NCI-H1694 (cell line): ENCODE results near the gene SCNN1B.
"Not testable (repeated sequence)": the region's sequence is repeated elsewhere in the genome, so short reads cannot be mapped to it uniquely, and the experiment has no call there.

Source experiments
- DNase-seq: peaks from one replicate; lab custom pipeline; 2025; lab: John Stamatoyannopoulos, UW

Gene SCNN1B

GRCh38 chr16:23381702-23382101, 79.6 kb downstream of the SCNN1B start:
- not testable (repeated sequence) for DNase-seq

DNA sequence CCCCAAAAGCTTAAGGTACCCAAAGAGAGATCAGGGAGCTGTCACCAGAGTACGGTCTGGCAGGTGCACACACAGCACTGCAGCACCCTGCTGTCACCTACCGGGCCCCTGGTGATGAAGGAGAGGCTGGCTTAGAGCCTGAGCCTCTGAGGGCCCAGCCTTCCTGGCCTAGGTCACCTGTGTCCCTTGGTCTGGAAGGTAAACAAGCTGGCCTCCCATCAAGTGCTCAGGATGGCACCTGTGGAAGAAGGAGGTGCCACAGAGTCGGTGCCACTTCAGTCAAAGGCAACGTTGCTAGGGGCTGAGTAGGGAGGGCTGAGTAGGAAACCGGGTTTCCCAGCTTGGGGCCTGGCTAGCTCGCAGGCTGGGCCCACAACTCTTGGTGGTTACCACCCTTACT, 80.2 kb downstream of the SCNN1B start:
- no peak for DNase-seq

- no peak for DNase-seq
Observed at GRCh38 chr16:23383881-23384280, 81.8 kb downstream of the SCNN1B start.

- DNase-seq = peak; percentile 53
Observed at GRCh38 chr16:23384878-23385277, 82.8 kb downstream of the SCNN1B start.

GRCh38 chr16:23385441-23385840, 83.3 kb downstream of the SCNN1B start:
- DNase-seq = no peak

GRCh38 chr16:23387666-23388065, 85.6 kb downstream of the SCNN1B start:
- DNase-seq = no peak

GRCh38 chr16:23388786-23389185, 86.7 kb downstream of the SCNN1B start:
- no peak for DNase-seq

DNA sequence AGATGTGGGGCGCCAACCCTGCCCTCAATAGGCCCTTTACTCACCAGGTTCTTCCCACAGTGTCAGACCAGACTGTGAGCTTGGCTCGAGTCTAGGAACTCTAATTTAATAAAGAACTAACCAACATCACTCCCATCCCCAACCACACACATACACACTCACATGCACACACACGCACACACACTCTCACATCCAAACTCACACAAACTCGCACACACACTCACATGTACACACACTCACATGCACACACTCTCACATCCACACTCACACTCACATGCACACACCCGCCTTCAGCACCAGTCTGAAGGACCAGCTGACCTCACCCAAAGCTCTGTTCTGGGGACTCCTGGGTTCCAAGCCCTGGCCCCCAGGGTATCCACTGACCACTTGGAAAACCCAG, 87.1 kb downstream of the SCNN1B start:
- no peak for DNase-seq

- DNase-seq = not testable (repeated sequence)
Observed at GRCh38 chr16:23389936-23390335, 87.8 kb downstream of the SCNN1B start.

DNA sequence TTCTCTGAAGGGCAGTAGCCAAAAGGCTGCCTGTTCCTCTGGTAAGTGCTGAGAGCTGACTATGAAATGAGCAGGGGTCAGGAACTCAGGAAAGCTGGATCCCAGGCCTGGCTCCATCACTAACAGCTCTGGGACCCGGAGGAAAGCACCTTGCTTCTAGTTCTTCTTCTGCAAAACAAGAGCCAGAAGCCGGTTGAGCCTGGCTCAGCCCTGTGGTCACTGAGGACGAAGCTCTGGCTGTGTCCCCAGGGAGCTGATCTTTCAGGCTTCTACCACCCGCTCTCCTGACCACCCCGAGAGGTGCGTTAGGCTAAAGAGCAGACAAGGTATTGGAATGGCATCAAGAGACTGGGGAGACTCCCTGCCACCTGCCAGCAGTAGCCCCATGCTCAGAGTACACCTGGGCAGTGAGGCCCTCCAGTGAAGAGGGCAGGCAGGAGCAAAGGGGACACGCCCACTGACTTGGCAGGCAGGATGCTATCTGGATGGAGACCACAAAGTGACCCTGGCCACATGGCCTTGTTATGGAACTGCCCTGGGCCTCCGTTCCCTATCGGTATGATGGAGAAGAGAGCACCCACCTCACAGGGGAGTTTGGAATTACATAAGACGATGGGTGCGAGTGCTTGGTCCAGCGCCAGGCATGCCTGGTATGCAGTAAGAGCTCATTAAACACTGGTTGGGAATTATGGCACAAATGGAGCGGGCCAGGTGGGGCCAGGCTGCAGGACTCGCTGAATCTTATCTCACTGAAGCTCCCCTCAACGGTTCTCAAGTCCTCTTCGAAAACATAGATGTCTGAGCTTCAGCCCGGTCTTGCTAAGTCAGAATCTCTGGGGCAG, 89.5 kb downstream of the SCNN1B start:
- DNase-seq = no peak

DNA sequence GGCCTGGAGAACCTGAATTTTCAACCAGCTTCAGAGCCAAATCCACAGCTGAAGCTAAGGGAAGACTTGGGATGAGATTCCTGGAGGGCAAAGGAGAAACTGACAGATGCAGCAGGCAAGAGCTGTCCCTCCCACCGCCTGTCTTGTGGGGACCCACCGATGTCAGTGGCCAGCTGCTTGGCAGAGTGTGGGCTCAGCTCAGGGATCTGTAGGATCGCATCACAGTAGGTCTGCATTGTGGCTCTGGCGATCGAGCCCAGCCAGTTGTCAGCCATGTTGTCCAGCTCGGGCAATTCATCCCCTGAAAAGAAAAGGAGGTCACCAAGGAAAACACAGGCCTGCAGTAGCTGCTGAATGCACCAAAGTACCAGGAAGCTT, 90.1 kb downstream of the SCNN1B start:
- no peak for DNase-seq

DNA sequence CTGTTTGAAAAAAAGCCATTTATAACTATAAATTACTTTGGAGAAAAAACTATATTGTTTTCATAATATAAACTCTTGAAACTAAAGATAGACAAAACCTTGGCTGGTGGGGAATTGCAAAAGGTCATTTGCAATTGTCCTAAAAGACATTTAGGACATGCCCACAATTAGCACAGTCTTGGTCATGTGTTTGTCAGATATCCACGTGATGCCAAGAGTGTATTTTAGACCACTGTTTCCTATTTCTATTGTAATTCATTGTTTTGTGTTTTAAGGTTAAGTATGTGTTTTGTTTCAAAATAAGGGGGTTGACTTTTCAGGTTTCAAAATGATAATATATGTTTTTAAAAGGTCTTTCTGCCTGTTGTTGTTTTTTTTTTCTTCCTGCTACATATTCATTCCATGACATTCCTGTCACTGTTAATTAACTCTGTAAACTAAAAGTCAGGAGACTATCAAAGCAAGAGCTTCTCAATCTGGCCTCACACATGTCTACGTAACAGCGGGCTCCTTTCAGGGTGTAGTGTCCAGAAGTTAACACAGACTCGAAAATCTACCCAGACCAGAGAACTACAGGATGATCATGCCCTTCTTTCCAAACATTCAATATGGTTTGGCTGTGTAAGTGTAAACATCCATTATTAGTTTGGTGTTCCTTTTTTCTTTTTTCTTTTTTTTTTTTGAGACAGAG, 92.2 kb downstream of the SCNN1B start:
- no peak for DNase-seq

GRCh38 chr16:23395732-23396131, 93.6 kb downstream of the SCNN1B start:
- DNase-seq = no peak

GRCh38 chr16:23397464-23397863, 95.4 kb downstream of the SCNN1B start:
- DNase-seq = no peak

GRCh38 chr16:23398987-23399805, 97.1 kb downstream of the SCNN1B start:
- DNase-seq = no peak

- not testable (repeated sequence) for DNase-seq
Observed at GRCh38 chr16:23400447-23400846, 98.3 kb downstream of the SCNN1B start.

DNA sequence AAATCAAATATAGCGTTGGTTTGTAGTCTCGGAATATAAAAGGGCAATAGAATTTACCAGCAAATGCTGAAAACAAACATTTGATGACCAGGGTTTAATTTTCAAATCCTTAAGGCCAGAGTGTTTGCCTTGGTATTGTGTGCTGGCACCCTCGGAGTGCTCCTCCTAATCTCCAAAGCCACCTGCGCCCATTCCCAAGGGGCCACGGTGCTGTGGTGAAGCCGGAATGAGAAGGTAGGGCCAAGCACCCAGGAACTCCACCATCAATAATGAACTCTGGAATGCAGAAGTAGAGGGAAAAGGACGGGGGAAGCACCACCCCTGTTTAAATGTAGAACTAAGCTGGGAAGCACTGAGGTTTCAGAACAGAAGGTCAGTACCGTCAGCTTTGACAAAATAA, 99.0 kb downstream of the SCNN1B start:
- DNase-seq = no peak

DNA sequence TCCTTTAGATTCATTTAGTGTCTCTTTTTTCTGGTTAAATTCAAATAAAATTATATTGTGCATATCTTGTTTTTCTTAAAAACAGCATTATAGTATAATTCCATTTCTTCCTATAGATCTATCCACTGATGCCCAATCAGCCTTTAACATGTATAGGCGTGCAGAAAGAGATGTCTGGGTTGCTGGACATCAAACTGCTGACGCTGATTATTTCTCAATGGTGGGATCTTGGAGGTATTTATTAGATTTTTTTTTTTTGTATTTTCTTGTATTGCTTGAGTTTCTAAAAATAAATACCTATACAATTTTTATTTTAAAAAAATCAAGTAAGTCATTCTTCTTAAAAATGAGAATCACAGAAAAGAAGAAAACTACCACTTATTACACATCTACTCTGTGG, 100.0 kb downstream of the SCNN1B start:
- no peak for DNase-seq

DNA sequence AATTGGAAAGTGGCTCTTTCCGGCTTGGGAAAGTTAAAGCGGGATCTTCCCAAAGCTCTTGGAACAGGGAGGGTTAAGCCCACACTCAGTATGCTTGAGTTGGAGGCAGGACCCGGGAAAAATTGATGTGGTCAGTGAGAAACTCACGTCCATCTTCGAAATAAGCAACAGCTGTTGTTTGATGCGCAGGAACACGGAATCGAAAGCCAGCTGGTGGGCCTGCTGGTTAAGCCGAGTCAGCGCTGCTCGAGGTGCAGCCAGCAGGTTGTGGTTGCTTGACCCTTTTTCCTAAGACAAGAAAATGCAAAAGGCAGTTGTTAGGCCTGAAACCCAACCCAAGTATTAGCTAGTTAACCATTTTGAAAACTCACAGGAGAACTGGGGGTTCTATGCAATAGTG, 101.4 kb downstream of the SCNN1B start:
- peak; percentile 54 for DNase-seq

DNA sequence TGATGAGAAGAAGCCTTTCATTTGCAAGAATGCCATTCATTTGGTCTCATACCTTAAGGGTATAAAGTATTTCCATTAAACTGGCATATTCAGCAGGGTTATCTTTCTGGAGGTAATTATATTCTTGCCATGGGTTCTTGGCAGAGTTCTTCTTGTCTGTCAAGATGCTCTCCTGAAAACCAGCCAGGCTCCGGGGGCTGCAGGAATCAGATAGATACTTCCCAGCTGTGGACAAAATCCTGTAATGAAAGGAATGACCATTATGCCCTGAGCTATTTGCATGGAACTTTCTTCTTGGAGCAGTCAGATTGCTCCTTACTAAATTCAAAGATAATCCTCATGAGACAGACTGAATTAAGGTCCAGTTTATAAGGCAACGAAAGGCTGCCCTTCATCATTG, 103.9 kb downstream of the SCNN1B start:
- DNase-seq = no peak

DNA sequence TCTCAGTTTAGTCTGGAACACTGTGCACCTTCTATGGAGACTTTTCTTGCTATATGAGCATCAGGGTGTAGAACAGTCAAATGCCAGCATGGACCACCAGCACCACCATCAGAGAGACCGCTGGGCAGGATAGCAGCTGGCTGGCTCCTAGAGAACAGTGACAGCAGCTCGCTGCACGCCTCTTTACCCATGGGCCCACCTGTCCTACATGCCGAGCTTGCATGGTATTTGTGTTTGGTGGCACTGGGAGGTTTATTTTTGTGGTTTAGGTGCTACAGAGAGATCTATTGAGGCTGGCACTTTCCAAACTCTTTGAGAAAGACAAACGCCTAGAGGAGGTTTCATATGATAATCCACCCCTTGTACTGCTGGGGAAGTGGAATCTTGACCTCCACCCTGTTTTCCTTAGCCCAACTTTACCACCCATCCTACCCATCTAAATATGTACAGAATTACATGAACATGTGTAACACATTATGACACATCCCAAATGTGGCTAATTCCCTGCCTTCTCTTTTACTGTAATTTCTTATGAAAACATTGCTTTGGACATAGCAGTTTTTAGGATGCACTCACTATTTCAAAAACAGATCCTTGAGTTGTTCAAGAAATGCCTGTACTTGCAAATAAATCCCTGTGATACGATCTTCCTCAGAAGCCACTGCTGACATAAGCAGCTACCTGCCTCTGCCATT, 104.6 kb downstream of the SCNN1B start:
- DNase-seq = peak; percentile 89
